Left ventricle myocardium inferior (tissue), 1 donor: Measurements from ENCODE around the gene MRRF. TPM values are rescaled to one million over a fixed set of nuclear protein-coding genes. Genes with fewer than 3 reads are reported as not detected.

Experiments
- DNase-seq: peaks from one replicate; pipeline ENCODE4 v3.0.0-alpha.2; 2020
- H3K27ac ChIP-seq: fragments of 200-600 bp; replicated peaks from 2 replicates; pipeline ENCODE4 v1.8.0; 2021
- H3K27me3 ChIP-seq: fragments of 200-600 bp; 2 replicates; pipeline ENCODE4 v1.8.0; 2021; ENCODE audit warnings: low read depth
- H3K36me3 ChIP-seq: fragments of 200-600 bp; 2 replicates; pipeline ENCODE4 v1.8.0; 2021
- H3K4me1 ChIP-seq: fragments of 200-600 bp; 2 replicates; pipeline ENCODE4 v1.8.0; 2021
- H3K4me3 ChIP-seq: fragments of 200-600 bp; 2 replicates; pipeline ENCODE4 v1.8.0; 2021; ENCODE audit warnings: mild to moderate bottlenecking, moderate library complexity
- H3K9me3 ChIP-seq: fragments of 200-600 bp; replicated peaks from 2 replicates; pipeline ENCODE4 v1.8.0; 2021
- intact Hi-C: fragments of 100-400 bp; cut with micrococcal nuclease; formaldehyde crosslinking; loops from one replicate; pipeline ENCODE4 v1.11.0; 2022
- total RNA-seq: library from RNA; stranded (reverse); fragmentation: NEBNext Ultra II Directional; extraction: Animal tissue kit (Norgen Biotek cat#: 25700); gene quantifications from one replicate; pipeline ENCODE4 v1.2.1, GENCODE V29; 2021
- TF ChIP-seq, protein P1 (sequence below): fragments of 200-600 bp; IDR thresholded peaks from 2 replicates; pipeline ENCODE4 v1.8.0; 2021; ENCODE audit warnings: antibody characterized with exemption, mild to moderate bottlenecking, borderline replicate concordance
- donor health status: DM: no; HTN: yes; CAD: no; lungs with severe emphysema.

MRRF gene
- total RNA-seq, 1 donor from 2014 or later = 35.8 TPM

DNA sequence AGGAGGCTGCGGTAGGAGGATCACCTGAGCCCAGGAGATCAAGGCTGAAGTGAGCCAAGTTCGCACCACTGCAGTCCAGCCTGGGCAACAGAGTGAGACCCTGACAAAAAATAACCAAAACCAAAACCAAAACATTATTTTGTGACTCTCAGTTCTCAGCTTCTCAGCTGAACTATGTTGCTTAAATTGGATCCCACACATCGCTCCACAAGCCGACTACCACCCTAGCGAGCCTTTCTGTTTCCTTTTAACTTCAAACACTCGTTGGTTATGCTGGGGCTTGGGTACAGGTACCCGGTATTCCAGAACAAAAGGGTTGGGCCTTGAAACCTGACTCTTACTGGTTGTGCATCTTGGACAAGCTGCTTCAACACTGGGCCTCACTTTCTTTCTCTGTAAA, 102.4 kb downstream of the MRRF start:
- DNase-seq = no peak
- Histone ChIP-seq H3K4me3 (no peak overlapping the region), H3K27ac (no peak overlapping the region), H3K27me3 (peaks cover 20% of the 10 kb centered on the region), H3K4me1 (peaks cover 13% of the 10 kb centered on the region), H3K36me3 (no peaks in the 10 kb centered on the region), H3K9me3 (no peaks in the 10 kb centered on the region)
- intact Hi-C loops = no loop called here
- TF ChIP-seq, protein P1, sequence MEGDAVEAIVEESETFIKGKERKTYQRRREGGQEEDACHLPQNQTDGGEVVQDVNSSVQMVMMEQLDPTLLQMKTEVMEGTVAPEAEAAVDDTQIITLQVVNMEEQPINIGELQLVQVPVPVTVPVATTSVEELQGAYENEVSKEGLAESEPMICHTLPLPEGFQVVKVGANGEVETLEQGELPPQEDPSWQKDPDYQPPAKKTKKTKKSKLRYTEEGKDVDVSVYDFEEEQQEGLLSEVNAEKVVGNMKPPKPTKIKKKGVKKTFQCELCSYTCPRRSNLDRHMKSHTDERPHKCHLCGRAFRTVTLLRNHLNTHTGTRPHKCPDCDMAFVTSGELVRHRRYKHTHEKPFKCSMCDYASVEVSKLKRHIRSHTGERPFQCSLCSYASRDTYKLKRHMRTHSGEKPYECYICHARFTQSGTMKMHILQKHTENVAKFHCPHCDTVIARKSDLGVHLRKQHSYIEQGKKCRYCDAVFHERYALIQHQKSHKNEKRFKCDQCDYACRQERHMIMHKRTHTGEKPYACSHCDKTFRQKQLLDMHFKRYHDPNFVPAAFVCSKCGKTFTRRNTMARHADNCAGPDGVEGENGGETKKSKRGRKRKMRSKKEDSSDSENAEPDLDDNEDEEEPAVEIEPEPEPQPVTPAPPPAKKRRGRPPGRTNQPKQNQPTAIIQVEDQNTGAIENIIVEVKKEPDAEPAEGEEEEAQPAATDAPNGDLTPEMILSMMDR = no peak

GRCh38 chr9:122367774-122368460, 103.2 kb downstream of the MRRF start:
- H3K27me3 ChIP-seq = peaks cover 28% of the 10 kb centered on the region
- DNase-seq = no peak
- intact Hi-C loops = no loop called here
- H3K4me1 ChIP-seq = peaks cover 13% of the 10 kb centered on the region
- H3K27ac ChIP-seq = no peak overlapping the region
- no peak overlapping the region for H3K4me3 ChIP-seq
- H3K9me3 ChIP-seq = no peaks in the 10 kb centered on the region
- H3K36me3 ChIP-seq = no peaks in the 10 kb centered on the region
- TF ChIP-seq, protein P1 = no peak

- Histone ChIP-seq H3K27me3 (peaks cover 36% of the 10 kb centered on the region), H3K36me3 (no peaks in the 10 kb centered on the region), H3K9me3 (no peaks in the 10 kb centered on the region), H3K4me3 (no peak overlapping the region), H3K4me1 (peaks cover 13% of the 10 kb centered on the region), H3K27ac (no peak overlapping the region)
- TF ChIP-seq, protein P1 = no peak
- no peak for DNase-seq
- intact Hi-C loops = no loop called here
Observed at GRCh38 chr9:122368642-122369041, 104.0 kb downstream of the MRRF start.

- no peaks in the 10 kb centered on the region for H3K36me3 ChIP-seq
- intact Hi-C loops = no loop called here
Observed at GRCh38 chr9:122370303-122370702, 105.6 kb downstream of the MRRF start.

DNA sequence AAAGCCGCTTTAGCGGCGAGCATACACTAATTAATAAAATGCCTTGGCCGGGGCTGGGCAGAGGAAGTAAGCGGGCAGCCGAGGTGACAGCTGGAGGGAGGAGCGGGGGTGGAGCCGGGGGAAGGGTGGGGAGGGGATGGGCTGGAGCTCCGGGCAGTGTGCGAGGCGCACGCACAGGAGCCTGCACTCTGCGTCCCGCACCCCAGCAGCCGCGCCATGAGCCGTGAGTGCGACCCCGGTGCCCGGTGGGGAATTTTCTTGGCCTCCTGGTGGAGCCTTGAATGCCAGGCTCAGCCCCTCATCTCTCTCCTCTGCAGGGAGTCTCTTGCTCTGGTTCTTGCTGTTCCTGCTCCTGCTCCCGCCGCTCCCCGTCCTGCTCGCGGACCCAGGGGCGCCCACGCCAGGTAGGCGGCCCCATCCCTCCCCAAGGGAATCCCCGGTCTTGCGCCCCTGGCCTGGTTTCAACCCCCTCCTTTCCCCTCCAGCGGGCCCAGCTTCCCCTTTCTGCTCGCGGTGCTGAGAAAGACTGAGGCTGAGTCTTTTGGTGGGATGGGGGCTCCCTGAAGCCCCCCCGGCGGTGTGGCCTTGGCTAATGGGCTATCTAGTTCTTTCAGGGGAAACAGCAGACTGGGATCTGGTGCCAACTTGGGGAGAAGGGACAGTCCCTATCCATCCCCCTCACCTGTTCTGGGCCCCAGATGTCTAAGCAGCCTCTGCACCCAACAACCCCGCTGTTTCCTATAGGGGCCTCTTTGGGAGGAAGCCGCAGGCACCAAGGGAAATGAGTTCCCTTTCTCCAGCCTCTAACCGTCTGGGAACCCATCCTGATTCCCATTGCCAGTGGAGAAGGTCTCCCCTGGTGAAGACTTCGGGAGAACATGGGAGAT, 106.4 kb downstream of the MRRF start, which contains the start of gene PTGS1:
Gene PTGS1, plus strand, starts transcription at position 156 of the 887 bp plus-strand sequence. Its CDS starts 61 bp downstream, at position 217.
- Histone ChIP-seq H3K36me3 (no peaks in the 10 kb centered on the region), H3K4me1 (peaks cover 29% of the 10 kb centered on the region), H3K4me3 (peak within 1 kb of the TSS; percentile 63), H3K27ac (peak within 1 kb of the TSS; percentile 9), H3K9me3 (no peaks in the 10 kb centered on the region), H3K27me3 (peaks cover 37% of the 10 kb centered on the region)
- peak; percentile 61 for DNase-seq
- intact Hi-C loops = no loop called here
- TF ChIP-seq, protein P1 = no peak

More at GRCh38 chr9:122370303-122370702, 105.6 kb downstream of the MRRF start:
- Histone ChIP-seq H3K27me3 (peaks cover 37% of the 10 kb centered on the region), H3K4me1 (peaks cover 21% of the 10 kb centered on the region), H3K9me3 (no peaks in the 10 kb centered on the region), H3K4me3 (peak overlapping the region; percentile 63), H3K27ac (peak overlapping the region; percentile 9)
- no peak for DNase-seq
- TF ChIP-seq, protein P1 = no peak
